Coronary artery (tissue), 2 donors: ENCODE results near the gene CCDC33.

Source experiments
- DNase-seq: peaks from one replicate; pipeline ENCODE4 v3.0.0-alpha.2; 2017; ENCODE audit warnings: low spot score
- H3K27ac ChIP-seq, 2 donors: fragments of 200-600 bp; sonication (generic); one replicate each; pipeline ENCODE4 v1.5.1; 2016 to 2019
- H3K4me3 ChIP-seq: fragments of 200-600 bp; sonication (generic); 2 replicates; pipeline ENCODE4 v1.5.1; 2016; ENCODE audit warnings: mild to moderate bottlenecking, moderate library complexity
- CTCF ChIP-seq: fragments of 200-600 bp; sonication (generic); IDR thresholded peaks from one replicate; pipeline ENCODE4 v1.5.1; 2019; ENCODE audit warnings: antibody characterized with exemption

Gene CCDC33

DNA sequence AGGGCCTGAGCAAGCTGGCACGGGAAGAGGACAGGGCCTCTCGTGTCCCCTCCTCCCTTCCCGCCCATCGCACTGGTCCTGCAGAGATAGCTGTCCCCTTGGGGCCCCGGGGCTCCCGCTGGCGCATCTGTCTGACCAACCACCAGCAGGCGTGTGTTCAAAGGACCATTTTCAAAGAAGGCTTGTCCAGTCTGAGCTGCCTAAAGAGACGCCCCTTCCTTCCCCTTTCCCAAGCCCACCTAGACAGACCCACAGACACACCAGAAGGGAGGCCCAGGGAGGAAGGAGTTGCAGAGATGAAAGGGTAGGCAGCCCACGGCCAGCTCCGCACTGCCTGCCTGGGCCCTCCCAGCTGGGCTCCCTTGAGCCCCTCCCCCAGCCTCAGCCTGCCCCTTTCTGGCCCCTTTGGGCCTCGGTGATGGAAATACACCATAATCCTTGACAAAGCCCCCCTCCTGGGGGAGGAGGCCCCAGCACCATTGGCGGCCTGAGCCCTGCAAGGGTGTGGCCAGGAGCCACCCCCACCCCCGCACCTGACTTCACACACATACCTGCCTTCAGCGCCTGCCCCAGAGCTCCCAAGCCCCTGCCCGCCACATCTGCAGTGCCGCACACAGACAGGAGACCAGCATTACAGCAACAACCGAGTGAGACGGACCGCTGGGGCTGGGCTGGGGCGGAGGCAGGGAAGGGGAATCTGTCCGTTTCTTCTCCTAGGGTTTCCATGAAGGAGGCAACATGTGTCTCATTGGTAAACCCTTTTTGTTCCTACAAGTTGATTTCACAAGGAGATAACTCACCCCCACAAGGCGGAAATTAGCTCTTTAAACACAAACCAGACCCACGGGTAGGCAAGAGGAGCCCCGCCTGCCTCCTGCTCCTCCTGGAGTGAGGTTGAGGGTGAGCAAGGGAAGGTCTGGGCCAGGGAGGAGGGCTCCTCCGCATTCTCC lies 33.4 kb upstream of the CCDC33 start, which contains the start of gene STRA6:
Gene STRA6 (minus strand): TSS at position 336 of the 950 bp plus-strand sequence. CDS start 520 bp downstream, outside the sequence.
- no peak for TF ChIP-seq CTCF
- Histone ChIP-seq H3K27ac (peak within 1 kb of the TSS in 1 of 2 donors; percentile 66), H3K4me3 (no peak within 1 kb of the TSS)
- DNase-seq, result no peak

- peak; percentile 85 for DNase-seq
- no peak for TF ChIP-seq CTCF
- Histone ChIP-seq H3K4me3 (no peak overlapping the region), H3K27ac (peak overlapping the region; percentile 51 to 66)
These were observed 32.2 kb upstream of the CCDC33 start for GRCh38 chr15:74203914-74204431.

- DNase-seq, result no peak
- no peak overlapping the region for H3K4me3 ChIP-seq
- no peak for TF ChIP-seq CTCF
- no peak overlapping the region for H3K27ac ChIP-seq
These were observed 30.6 kb upstream of the CCDC33 start for GRCh38 chr15:74205582-74205947.

DNA sequence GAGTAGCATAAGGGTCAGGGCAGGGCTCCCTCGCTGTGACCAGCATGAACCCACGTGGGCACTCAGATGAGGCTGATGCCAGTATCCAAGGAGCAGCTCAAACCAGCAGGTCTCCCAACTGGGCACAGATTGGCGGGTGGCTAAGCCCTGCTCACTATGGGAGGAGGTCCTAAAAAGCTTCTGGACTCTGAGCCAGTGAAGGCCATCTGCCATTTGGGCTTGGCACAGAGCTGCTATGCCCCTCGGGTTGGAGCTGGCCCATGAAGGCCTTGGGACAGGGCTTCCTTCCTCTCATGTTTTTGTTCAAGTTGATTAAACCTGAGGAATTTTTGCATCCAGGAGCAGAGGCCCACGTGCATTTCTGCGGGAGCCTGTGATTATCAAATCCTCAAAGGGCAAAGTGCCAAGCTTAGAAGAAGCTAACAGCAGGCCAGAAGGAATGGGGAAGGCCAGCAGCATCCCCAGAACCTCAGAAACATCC lies 29.3 kb upstream of the CCDC33 start:
- no peak for DNase-seq

GRCh38 chr15:74207652-74208440 lies 28.3 kb upstream of the CCDC33 start:
- Histone ChIP-seq H3K27ac (no peak overlapping the region), H3K4me3 (no peak overlapping the region)
- TF ChIP-seq CTCF, result no peak
- no peak for DNase-seq

More for the DNA sequence above, 29.3 kb upstream of the CCDC33 start:
- Histone ChIP-seq H3K4me3 (no peak overlapping the region), H3K27ac (peak overlapping the region in 1 of 2 donors; percentile 0)
- TF ChIP-seq CTCF, result no peak

- no peak for TF ChIP-seq CTCF
- no peak for DNase-seq
- no peak overlapping the region for H3K27ac ChIP-seq
- no peak overlapping the region for H3K4me3 ChIP-seq
These were observed 27.6 kb upstream of the CCDC33 start for GRCh38 chr15:74208496-74208895.
